ENCODE data around the gene CNGA1.

The CNGA1 gene

DNA sequence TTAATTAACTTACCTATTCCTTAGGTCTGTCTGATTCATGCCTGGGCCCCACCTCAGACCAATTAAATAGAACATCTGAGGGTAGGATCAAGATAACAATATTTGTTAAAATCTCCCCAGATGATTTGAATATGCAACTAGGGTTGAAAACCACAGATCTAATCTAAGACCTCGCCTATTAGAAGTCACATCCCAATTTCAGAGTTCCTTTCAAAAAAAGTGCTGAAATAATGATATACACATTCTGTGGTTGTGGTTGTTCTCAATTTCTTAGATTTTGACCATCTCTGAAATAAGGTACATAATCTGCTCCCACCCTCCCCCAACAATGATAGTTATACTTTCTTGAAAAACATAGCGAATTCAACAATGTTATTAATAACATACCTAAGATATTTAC lies 27.8 kb upstream of the CNGA1 start:
- H3K27ac ChIP-seq (ENCODE audit: low read depth, low read length) = peak overlapping the region; percentile 23
- H3K9me2 ChIP-seq (replicated peaks; ENCODE audit: insufficient read depth, low read length) = no peaks in the 10 kb centered on the region
- H2AFZ ChIP-seq (ENCODE audit: low read depth, low read length, severe bottlenecking) = no peak overlapping the region
- H3K27me3 ChIP-seq (ENCODE audit: low read length) = no peaks in the 10 kb centered on the region
- H4K20me1 ChIP-seq (ENCODE audit: low read depth, low read length) = no peaks in the 10 kb centered on the region
- TF ChIP-seq EZH2phosphoT487 (conservative IDR thresholded peaks at IDR 0.05; ENCODE audit: low read length) = no peak
- TF ChIP-seq, protein P1, sequence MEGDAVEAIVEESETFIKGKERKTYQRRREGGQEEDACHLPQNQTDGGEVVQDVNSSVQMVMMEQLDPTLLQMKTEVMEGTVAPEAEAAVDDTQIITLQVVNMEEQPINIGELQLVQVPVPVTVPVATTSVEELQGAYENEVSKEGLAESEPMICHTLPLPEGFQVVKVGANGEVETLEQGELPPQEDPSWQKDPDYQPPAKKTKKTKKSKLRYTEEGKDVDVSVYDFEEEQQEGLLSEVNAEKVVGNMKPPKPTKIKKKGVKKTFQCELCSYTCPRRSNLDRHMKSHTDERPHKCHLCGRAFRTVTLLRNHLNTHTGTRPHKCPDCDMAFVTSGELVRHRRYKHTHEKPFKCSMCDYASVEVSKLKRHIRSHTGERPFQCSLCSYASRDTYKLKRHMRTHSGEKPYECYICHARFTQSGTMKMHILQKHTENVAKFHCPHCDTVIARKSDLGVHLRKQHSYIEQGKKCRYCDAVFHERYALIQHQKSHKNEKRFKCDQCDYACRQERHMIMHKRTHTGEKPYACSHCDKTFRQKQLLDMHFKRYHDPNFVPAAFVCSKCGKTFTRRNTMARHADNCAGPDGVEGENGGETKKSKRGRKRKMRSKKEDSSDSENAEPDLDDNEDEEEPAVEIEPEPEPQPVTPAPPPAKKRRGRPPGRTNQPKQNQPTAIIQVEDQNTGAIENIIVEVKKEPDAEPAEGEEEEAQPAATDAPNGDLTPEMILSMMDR (IDR thresholded peaks at IDR 0.05; ENCODE audit: insufficient read depth, low read length, poor library complexity, severe bottlenecking) = no peak
- no peak overlapping the region for H3K9ac ChIP-seq (ENCODE audit: low read length)
- no peak overlapping the region for H3K4me3 ChIP-seq (ENCODE audit: insufficient read depth, low read length, poor library complexity, severe bottlenecking)
- H3F3A ChIP-seq (ENCODE audit: insufficient read depth) = peaks cover 13% of the 10 kb centered on the region; the same call in 1 of the 2 replicates
- H3K79me2 ChIP-seq (ENCODE audit: insufficient read depth, low read length) = no peaks in the 10 kb centered on the region
- peak overlapping the region; percentile 43 for H3K4me2 ChIP-seq (ENCODE audit: low read depth, low read length, poor library complexity, severe bottlenecking)
- H3K9me3 ChIP-seq (ENCODE audit: insufficient read depth, low read length) = no peaks in the 10 kb centered on the region
- no peaks in the 10 kb centered on the region for H3K36me3 ChIP-seq (ENCODE audit: low read length)

DNA sequence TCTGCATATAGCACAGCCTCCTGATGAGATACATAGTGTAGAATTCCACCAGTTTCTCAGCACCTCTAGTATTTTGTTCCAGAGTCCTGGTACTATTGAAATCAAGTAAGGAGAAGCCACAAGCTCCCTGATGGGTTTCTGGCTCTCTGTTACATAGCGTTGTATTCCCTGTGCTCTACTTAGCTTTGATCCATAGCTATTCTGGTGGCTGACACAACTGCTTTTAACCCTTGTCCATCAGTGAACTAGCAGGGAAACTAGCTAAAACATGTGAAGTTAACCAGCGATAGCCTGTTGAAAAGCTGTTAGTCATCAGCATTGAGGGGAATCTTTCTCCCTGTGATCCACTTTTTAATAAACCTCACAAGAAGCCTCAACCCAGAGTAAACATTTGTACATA lies 27.0 kb upstream of the CNGA1 start:
- Histone ChIP-seq H3K4me3 (ENCODE audit: insufficient read depth, low read length, poor library complexity, severe bottlenecking) (peak overlapping the region; percentile 5), H4K20me1 (ENCODE audit: low read depth, low read length) (no peaks in the 10 kb centered on the region), H2AFZ (ENCODE audit: low read depth, low read length, severe bottlenecking) (no peak overlapping the region), H3K9me2 (replicated peaks; ENCODE audit: insufficient read depth, low read length) (no peaks in the 10 kb centered on the region), H3K9ac (ENCODE audit: low read length) (peak overlapping the region; percentile 1; the same call in 1 of the 2 replicates), H3K27ac (ENCODE audit: low read depth, low read length) (peak overlapping the region; percentile 4; the same call in 1 of the 2 replicates), H3K36me3 (ENCODE audit: low read length) (no peaks in the 10 kb centered on the region), H3K79me2 (ENCODE audit: insufficient read depth, low read length) (no peaks in the 10 kb centered on the region), H3K4me2 (ENCODE audit: low read depth, low read length, poor library complexity, severe bottlenecking) (peak overlapping the region; percentile 43), H3F3A (ENCODE audit: insufficient read depth) (peaks cover 13% of the 10 kb centered on the region; the same call in 1 of the 2 replicates), H3K27me3 (ENCODE audit: low read length) (no peaks in the 10 kb centered on the region), H3K9me3 (ENCODE audit: insufficient read depth, low read length) (no peaks in the 10 kb centered on the region)
- TF ChIP-seq EZH2phosphoT487 (conservative IDR thresholded peaks at IDR 0.05; ENCODE audit: low read length) = no peak
- TF ChIP-seq, protein P1 (IDR thresholded peaks at IDR 0.05; ENCODE audit: insufficient read depth, low read length, poor library complexity, severe bottlenecking) = no peak

DNA sequence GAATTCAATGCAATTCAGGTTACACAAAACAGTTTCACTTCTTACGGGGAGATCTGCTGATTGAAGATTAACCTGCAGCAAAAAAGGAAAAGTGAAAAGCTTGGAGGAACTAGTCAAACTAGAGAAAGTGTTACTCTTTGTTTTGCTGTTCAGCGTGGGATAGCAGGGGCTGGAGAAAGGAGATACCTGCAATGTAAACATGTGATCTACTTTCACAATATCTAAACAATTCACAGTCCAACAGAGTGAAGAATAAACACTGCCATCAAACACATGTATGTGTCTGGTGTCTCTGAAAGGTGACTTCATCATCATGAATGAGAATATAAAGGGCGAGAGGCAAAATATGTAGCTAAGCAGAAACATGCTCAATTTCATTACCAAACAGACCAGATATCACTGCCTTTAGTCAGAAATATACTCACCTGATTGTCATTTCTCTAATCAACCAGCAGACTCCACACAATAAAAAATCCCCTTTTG lies 26.5 kb upstream of the CNGA1 start:
- H3K79me2 ChIP-seq (ENCODE audit: insufficient read depth, low read length) = no peaks in the 10 kb centered on the region
- TF ChIP-seq, protein P1 (IDR thresholded peaks at IDR 0.05; ENCODE audit: insufficient read depth, low read length, poor library complexity, severe bottlenecking) = no peak
- TF ChIP-seq EZH2phosphoT487 (conservative IDR thresholded peaks at IDR 0.05; ENCODE audit: low read length) = no peak
- no peaks in the 10 kb centered on the region for H3K9me3 ChIP-seq (ENCODE audit: insufficient read depth, low read length)
- no peaks in the 10 kb centered on the region for H3K36me3 ChIP-seq (ENCODE audit: low read length)
- peak overlapping the region; percentile 43 for H3K4me2 ChIP-seq (ENCODE audit: low read depth, low read length, poor library complexity, severe bottlenecking)
- peak overlapping the region; percentile 4; the same call in 1 of the 2 replicates for H3K27ac ChIP-seq (ENCODE audit: low read depth, low read length)
- peak overlapping the region; percentile 5 for H3K4me3 ChIP-seq (ENCODE audit: insufficient read depth, low read length, poor library complexity, severe bottlenecking)
- H3K27me3 ChIP-seq (ENCODE audit: low read length) = no peaks in the 10 kb centered on the region
- H4K20me1 ChIP-seq (ENCODE audit: low read depth, low read length) = no peaks in the 10 kb centered on the region
- no peak overlapping the region for H2AFZ ChIP-seq (ENCODE audit: low read depth, low read length, severe bottlenecking)
- peak overlapping the region; percentile 1; the same call in 1 of the 2 replicates for H3K9ac ChIP-seq (ENCODE audit: low read length)
- H3K9me2 ChIP-seq (replicated peaks; ENCODE audit: insufficient read depth, low read length) = no peaks in the 10 kb centered on the region
- H3F3A ChIP-seq (ENCODE audit: insufficient read depth) = peaks cover 13% of the 10 kb centered on the region; the same call in 1 of the 2 replicates
